HG03025 (cell line): ENCODE data around the gene WDR5.

ENCODE experiments used
- ATAC-seq: cut with Tn5 transposase; IDR thresholded peaks from one replicate; pipeline ENCODE4 v1.9.1; 2021; ENCODE audit warnings: mild to moderate bottlenecking, moderate library complexity; ENCODE audit not compliant: unreplicated experiment, low FRiP score

Gene WDR5

GRCh38 chr9:134204991-134205578 lies 69.2 kb downstream of the WDR5 start:
- ATAC-seq = no peak

DNA sequence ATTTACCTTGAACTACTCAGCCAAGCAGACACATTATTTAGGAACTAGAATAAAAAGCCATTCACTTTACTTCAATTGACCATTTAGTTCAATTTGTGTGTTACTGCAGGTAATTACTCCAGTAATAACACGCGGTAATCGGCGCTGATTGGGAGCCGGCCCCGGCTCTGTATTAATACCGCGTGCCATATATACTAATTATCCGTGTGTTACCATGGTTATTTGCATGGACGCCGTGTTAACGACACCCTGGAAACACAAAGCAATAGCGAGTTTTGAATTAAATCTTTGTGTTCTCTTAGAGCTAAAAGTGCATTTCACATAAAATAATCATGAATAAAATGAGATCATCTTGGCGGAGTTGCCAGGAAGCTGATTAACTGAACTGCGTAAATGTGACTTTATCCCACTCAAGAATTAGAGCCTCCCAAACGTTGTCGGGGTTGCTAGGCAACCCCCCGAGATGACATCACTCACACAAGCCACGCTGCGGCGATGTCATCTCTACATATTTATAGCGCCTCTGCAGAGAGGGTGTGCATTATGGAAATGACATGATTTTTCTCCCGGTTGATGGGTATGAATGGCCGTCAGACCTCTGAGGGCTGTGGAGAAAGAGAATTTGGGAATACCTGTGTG lies 69.9 kb downstream of the WDR5 start:
- ATAC-seq = no peak

GRCh38 chr9:134206311-134207300 lies 70.7 kb downstream of the WDR5 start:
- no peak for ATAC-seq

DNA sequence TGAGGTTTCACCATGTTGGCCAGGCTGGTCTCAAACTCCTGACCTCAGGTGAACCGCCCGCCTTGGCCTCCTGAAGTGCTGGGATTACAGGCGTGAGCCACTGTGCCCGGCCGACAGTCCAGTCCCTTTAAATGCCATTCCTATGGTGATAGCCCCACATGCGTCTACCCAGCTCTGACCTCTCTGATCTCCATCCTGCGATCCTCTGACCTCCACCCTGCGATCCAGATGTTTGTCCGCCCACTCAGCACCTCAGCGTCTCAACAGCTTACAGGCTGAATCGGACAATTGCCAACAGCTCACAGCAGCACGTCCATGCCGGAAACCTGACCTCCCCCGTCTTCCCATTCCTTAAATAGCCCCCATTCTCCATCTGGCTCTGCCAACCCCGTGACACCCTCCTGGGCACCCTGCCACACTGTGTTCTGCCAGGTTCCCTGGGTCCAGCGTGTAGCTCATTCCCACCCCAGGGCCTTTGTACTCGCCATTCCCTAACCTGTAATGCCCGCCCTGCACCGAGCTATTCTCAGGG lies 72.5 kb downstream of the WDR5 start:
- ATAC-seq = no peak

GRCh38 chr9:134208981-134209725 lies 73.3 kb downstream of the WDR5 start:
- no peak for ATAC-seq
